GM12878 (cell line): ENCODE measurements around the gene LGALS4.

Experiments
- ATF7 ChIP-seq: fragments of 450-650 bp; IDR thresholded peaks from 2 replicates; pipeline ENCODE4 v1.6.1; 2016; ENCODE audit warnings: low read depth, mild to moderate bottlenecking
- BCL3 ChIP-seq: IDR thresholded peaks from 2 replicates; pipeline ENCODE4 v1.6.1; 2011; ENCODE audit warnings: borderline replicate concordance, low read depth, mild to moderate bottlenecking, moderate library complexity, low read length; ENCODE audit not compliant: insufficient read depth, poor library complexity, severe bottlenecking
- CEBPB ChIP-seq, 2 experiments: fragments of 150-350 bp in 1 of 2; IDR thresholded peaks; 2 replicates each; pipeline ENCODE4 v1.6.1; 2012 to 2014; ENCODE audit warnings: low read depth in 2 of 2, low read length in 2 of 2, borderline replicate concordance in 1 of 2, inconsistent platforms in 1 of 2
- CTCF ChIP-seq, 3 experiments: IDR thresholded peaks in 2 of 3; conservative IDR thresholded peaks in 1 of 3; 2 replicates each; pipeline ENCODE4 v1.5.1; 2011; ENCODE audit warnings: low read depth in 3 of 3, low read length in 3 of 3, mild to moderate bottlenecking in 3 of 3, control low read depth in 2 of 3, moderate library complexity in 2 of 3, inconsistent platforms in 1 of 3, mixed read lengths in 1 of 3; ENCODE audit not compliant: control insufficient read depth in 2 of 3, insufficient read depth in 1 of 3; ENCODE audit errors: extremely low read depth in 1 of 3
- E4F1 ChIP-seq: fragments of 450-650 bp; IDR thresholded peaks from 2 replicates; pipeline ENCODE4 v1.6.1; 2018; ENCODE audit warnings: borderline replicate concordance, mild to moderate bottlenecking; ENCODE audit not compliant: partially characterized antibody
- ETV6 ChIP-seq, 2 experiments: fragments of 450-650 bp in 1 of 2; IDR thresholded peaks in 1 of 2; conservative IDR thresholded peaks in 1 of 2; 2 replicates each; pipeline ENCODE4 v1.6.1; 2014; ENCODE audit warnings: antibody characterized with exemption in 1 of 2, borderline replicate concordance in 1 of 2, low read depth in 1 of 2, mild to moderate bottlenecking in 1 of 2, moderate library complexity in 1 of 2
- MYC ChIP-seq: IDR thresholded peaks from 2 replicates; pipeline ENCODE4 v1.6.1; 2011; ENCODE audit warnings: mild to moderate bottlenecking, low read length, moderate library complexity, inconsistent platforms; ENCODE audit not compliant: insufficient read depth, insufficient replicate concordance, insufficient read length, severe bottlenecking
- PKNOX1 ChIP-seq: fragments of 450-650 bp; IDR thresholded peaks from 2 replicates; pipeline ENCODE4 v1.6.1; 2016; ENCODE audit warnings: mild to moderate bottlenecking
- POLR2A ChIP-seq: IDR thresholded peaks from 2 replicates; pipeline ENCODE4 v1.6.1; 2011; ENCODE audit warnings: low read depth, mild to moderate bottlenecking, low read length

- TF ChIP-seq MYC (no peak), E4F1 (no peak), ETV6 (conservative IDR thresholded peaks at IDR 0.05 in 1 of 2, IDR thresholded peaks at IDR 0.05 in 1 of 2; ENCODE audit: borderline replicate concordance in 1 of 2, low read depth in 1 of 2) (no peak), CEBPB (IDR thresholded peaks at IDR 0.05; ENCODE audit: borderline replicate concordance in 1 of 2, low read depth in 2 of 2, low read length in 2 of 2) (no peak), CTCF (IDR thresholded peaks at IDR 0.05 in 2 of 3, conservative IDR thresholded peaks at IDR 0.05 in 1 of 3; ENCODE audit: control insufficient read depth in 2 of 3, extremely low read depth in 1 of 3, insufficient read depth in 1 of 3, low read depth in 3 of 3, low read length in 3 of 3) (no peak), BCL3 (no peak), POLR2A (no peak), PKNOX1 (no peak), ATF7 (no peak)
Observed at GRCh38 chr19:38803543-38803942, 9.2 kb downstream of the LGALS4 start.
